ENCODE measurements around the gene NAP1L1. TPM values are rescaled to one million over a fixed set of nuclear protein-coding genes. Genes with fewer than 3 reads are reported as not detected.

NAP1L1 gene
- total RNA-seq = 116 and 146 TPM in 2 replicates

GRCh38 chr12:76083904-76084862 lies at the start of gene NAP1L1:
TSS of gene NAP1L1 (minus strand) at chr12:76084685. CDS start at chr12:76074219, 10,466 bp downstream.
- peak; percentile 98 to 99 for DNase-seq (ENCODE audit: low read depth in 2 of 2)

GRCh38 chr12:76127588-76127987 lies 43.1 kb upstream of the NAP1L1 start:
- DNase-seq (ENCODE audit: low read depth in 2 of 2) = no peak

- no peak for DNase-seq (ENCODE audit: low read depth in 2 of 2)
Observed at GRCh38 chr12:76124456-76124855, 40.0 kb upstream of the NAP1L1 start.

- DNase-seq (ENCODE audit: low read depth in 2 of 2) = peak; percentile 39 to 82
Observed at GRCh38 chr12:76123259-76124212, 39.1 kb upstream of the NAP1L1 start.

GRCh38 chr12:76119887-76120286 lies 35.4 kb upstream of the NAP1L1 start:
- DNase-seq (ENCODE audit: low read depth in 2 of 2) = no peak

GRCh38 chr12:76117751-76118150 lies 33.3 kb upstream of the NAP1L1 start:
- DNase-seq (ENCODE audit: low read depth in 2 of 2) = no peak

- DNase-seq (ENCODE audit: low read depth in 2 of 2) = no peak
Observed at GRCh38 chr12:76117067-76117691, 32.7 kb upstream of the NAP1L1 start.

- peak in 1 of 2 donors; percentile 5 for DNase-seq (ENCODE audit: low read depth in 2 of 2)
Observed at GRCh38 chr12:76113800-76114757, 29.6 kb upstream of the NAP1L1 start.

GRCh38 chr12:76111209-76111749 lies 26.8 kb upstream of the NAP1L1 start:
- DNase-seq (ENCODE audit: low read depth in 2 of 2) = no peak

- DNase-seq (ENCODE audit: low read depth in 2 of 2) = no peak
Observed at GRCh38 chr12:76109879-76110278, 25.4 kb upstream of the NAP1L1 start.

- no peak for DNase-seq (ENCODE audit: low read depth in 2 of 2)
Observed at GRCh38 chr12:76108356-76108755, 23.9 kb upstream of the NAP1L1 start.

- DNase-seq (ENCODE audit: low read depth in 2 of 2) = no peak
Observed at GRCh38 chr12:76106631-76107030, 22.1 kb upstream of the NAP1L1 start.

GRCh38 chr12:76103958-76104357 lies 19.5 kb upstream of the NAP1L1 start:
- no peak for DNase-seq (ENCODE audit: low read depth in 2 of 2)

- DNase-seq (ENCODE audit: low read depth in 2 of 2) = no peak
Observed at GRCh38 chr12:76101739-76102385, 17.4 kb upstream of the NAP1L1 start.

- no peak for DNase-seq (ENCODE audit: low read depth in 2 of 2)
Observed at GRCh38 chr12:76096079-76096646, 11.7 kb upstream of the NAP1L1 start.

GRCh38 chr12:76094754-76095153 lies 10.3 kb upstream of the NAP1L1 start:
- DNase-seq (ENCODE audit: low read depth in 2 of 2) = no peak

- DNase-seq (ENCODE audit: low read depth in 2 of 2) = no peak
Observed at GRCh38 chr12:76091246-76091754, 6.8 kb upstream of the NAP1L1 start.

- peak; percentile 33 to 84 for DNase-seq (ENCODE audit: low read depth in 2 of 2)
Observed at GRCh38 chr12:76085520-76085868, 1.0 kb upstream of the NAP1L1 start.
